HCT116 (cell line): ENCODE results near the gene MBTPS2. TPM values are rescaled to one million over a fixed set of nuclear protein-coding genes. Genes with fewer than 3 reads are reported as not detected.

Experiments
- ATAC-seq: fragments of 200-7000 bp; cut with Tn5 transposase; 2 replicates; pipeline ENCODE4 v1.9.1; 2020; ENCODE audit warnings: mild to moderate bottlenecking, moderate library complexity
- BruUV-seq: library from RNA; stranded (reverse); fragments of 400-500 nt; replicated peaks from 2 replicates; lab custom pipeline; 2021; lab: Mats Ljungman, UMichigan
- CTCF ChIA-PET: fragments of 300-600 bp; sonication (Branson Sonifier 250); formaldehyde crosslinking; loops from one replicate; lab custom pipeline; 2021; ENCODE audit warnings: antibody characterized with exemption; lab: Charles Lee
- POLR2A ChIA-PET: fragments of 300-600, 350-600 bp; sonication (Branson Sonifier 250); formaldehyde crosslinking; loops from one replicate; lab custom pipeline; 2021; ENCODE audit warnings: antibody characterized with exemption; lab: Charles Lee
- RAD21 ChIA-PET, 2 experiments: fragments of 300-600 bp; sonication (Branson Sonifier 250); formaldehyde crosslinking; loops; one replicate each; lab custom pipeline; 2023; ENCODE audit warnings: low total read pairs in 2 of 2; ENCODE audit not compliant: uncharacterized antibody in 2 of 2, unreplicated experiment in 2 of 2, low non-redundant PET in 1 of 2; lab: Charles Lee
- DNase-seq: peaks from one replicate; pipeline ENCODE4 v3.0.0-alpha.2; 2010; ENCODE audit warnings: low read depth, low spot score
- H2AFZ ChIP-seq: fragments of 200-600 bp; shearing (Covaris generic), sonication (generic); 2 replicates; pipeline ENCODE4 v1.6.1; 2017; ENCODE audit warnings: low read depth, mixed run types, mixed read lengths, antibody characterized with exemption, low read length; ENCODE audit not compliant: poor library complexity, severe bottlenecking
- H3K27ac ChIP-seq: 2 replicates; pipeline ENCODE4 v1.5.1; 2012; ENCODE audit warnings: low read depth, low read length
- H3K27me3 ChIP-seq: fragments of 200-600 bp; sonication (generic); 2 replicates; pipeline ENCODE4 v1.6.1; 2016; ENCODE audit warnings: mixed run types, low read length, mixed read lengths; ENCODE audit not compliant: insufficient read depth
- H3K36me3 ChIP-seq, 2 experiments: fragments of 200-500 bp in 1 of 2; fragments of 200-600 bp in 1 of 2; sonication (Bioruptor generic) in 1 of 2; sonication (generic) in 1 of 2; 2 replicates each; pipeline versions ENCODE4 v1.5.1 to v1.6.1; 2014 to 2016; ENCODE audit warnings: low read length in 2 of 2, inconsistent platforms in 1 of 2, mixed read lengths in 1 of 2, mixed run types in 1 of 2; ENCODE audit not compliant: insufficient read depth in 2 of 2, control insufficient read depth in 1 of 2
- H3K4me1 ChIP-seq, 2 experiments: fragments of 200-600 bp in 1 of 2; sonication (generic) in 1 of 2; 2 replicates each; pipeline versions ENCODE4 v1.5.1 to v1.6.1; 2012 to 2017; ENCODE audit warnings: low read length in 2 of 2, inconsistent platforms in 1 of 2, mild to moderate bottlenecking in 1 of 2, mixed read lengths in 1 of 2, mixed run types in 1 of 2, moderate library complexity in 1 of 2; ENCODE audit not compliant: insufficient read depth in 2 of 2, control insufficient read depth in 1 of 2
- H3K4me2 ChIP-seq: fragments of 200-600 bp; sonication (generic); 2 replicates; pipeline ENCODE4 v1.6.1; 2017; ENCODE audit warnings: mixed run types, low read length, mixed read lengths
- H3K4me3 ChIP-seq, 2 experiments: fragments of 200-600 bp in 1 of 2; sonication (generic) in 1 of 2; replicated peaks in 1 of 2; 2 replicates each; pipeline ENCODE4 v1.5.1; 2011 to 2016; ENCODE audit warnings: low read length in 2 of 2, control low read depth in 1 of 2, low read depth in 1 of 2, mild to moderate bottlenecking in 1 of 2, mixed read lengths in 1 of 2, mixed run types in 1 of 2
- H3K79me2 ChIP-seq: fragments of 200-600 bp; sonication (generic); 2 replicates; pipeline ENCODE4 v1.6.1; 2017; ENCODE audit warnings: mild to moderate bottlenecking, mixed run types, low read length, moderate library complexity, mixed read lengths; ENCODE audit not compliant: insufficient read depth
- H3K9ac ChIP-seq: fragments of 200-600 bp; sonication (generic); 2 replicates; pipeline ENCODE4 v1.6.1; 2016; ENCODE audit warnings: low read length, mixed read lengths
- H3K9me2 ChIP-seq: fragments of 200-600 bp; sonication (generic), shearing (Covaris generic); 2 replicates; pipeline ENCODE4 v1.6.1; 2017; ENCODE audit warnings: mixed run types, mild to moderate bottlenecking, moderate library complexity; ENCODE audit not compliant: insufficient read depth
- H3K9me3 ChIP-seq, 2 experiments: fragments of 200-500 bp in 1 of 2; fragments of 200-600 bp in 1 of 2; sonication (Bioruptor generic) in 1 of 2; sonication (generic) in 1 of 2; 2 replicates each; pipeline ENCODE4 v1.6.1; 2014 to 2017; ENCODE audit warnings: low read length in 2 of 2, mixed read lengths in 2 of 2, inconsistent platforms in 1 of 2, low read depth in 1 of 2, mild to moderate bottlenecking in 1 of 2, mixed run types in 1 of 2, moderate library complexity in 1 of 2; ENCODE audit not compliant: control insufficient read depth in 1 of 2, insufficient read depth in 1 of 2
- H4K20me1 ChIP-seq: fragments of 200-600 bp; sonication (generic), shearing (Covaris generic); 2 replicates; pipeline ENCODE4 v1.6.1; 2017; ENCODE audit warnings: mixed run types, mild to moderate bottlenecking, moderate library complexity; ENCODE audit not compliant: insufficient read depth
- CBX3 ChIP-seq: IDR thresholded peaks from 2 replicates; pipeline ENCODE4 v1.6.1; 2012; ENCODE audit warnings: low read depth
- CEBPB ChIP-seq: IDR thresholded peaks from 2 replicates; pipeline ENCODE4 v1.6.1; 2012; ENCODE audit warnings: low read depth
- EGR1 ChIP-seq: IDR thresholded peaks from 2 replicates; pipeline ENCODE4 v1.6.1; 2012; ENCODE audit warnings: low read depth
- ELF1 ChIP-seq: IDR thresholded peaks from 2 replicates; pipeline ENCODE4 v1.6.1; 2012; ENCODE audit warnings: low read depth, borderline replicate concordance
- EZH2 ChIP-seq: fragments of 200-600 bp; sonication (generic); IDR thresholded peaks from 2 replicates; pipeline ENCODE4 v1.6.1; 2017; ENCODE audit warnings: antibody characterized with exemption, mixed run types
- FOSL1 ChIP-seq: IDR thresholded peaks from 2 replicates; pipeline ENCODE4 v1.6.1; 2012; ENCODE audit warnings: low read depth
- JUND ChIP-seq: IDR thresholded peaks from 2 replicates; pipeline ENCODE4 v1.6.1; 2012
- POLR2A ChIP-seq: IDR thresholded peaks from 2 replicates; pipeline ENCODE4 v1.7.0; 2011; ENCODE audit warnings: borderline replicate concordance; ENCODE audit not compliant: insufficient read depth, insufficient read length; ENCODE audit errors: extremely low read depth
- POLR2AphosphoS5 ChIP-seq: IDR thresholded peaks from 2 replicates; pipeline ENCODE4 v1.6.1; 2011; ENCODE audit warnings: mild to moderate bottlenecking, low read depth, low read length, moderate library complexity
- RAD21 ChIP-seq: IDR thresholded peaks from 2 replicates; pipeline ENCODE4 v1.6.1; 2012; ENCODE audit warnings: low read depth, mild to moderate bottlenecking
- SP1 ChIP-seq: IDR thresholded peaks from 2 replicates; pipeline ENCODE4 v1.6.1; 2012; ENCODE audit warnings: low read depth
- YY1 ChIP-seq: IDR thresholded peaks from 2 replicates; pipeline ENCODE4 v1.6.1; 2011; ENCODE audit warnings: low read length, low read depth, moderate library complexity, mild to moderate bottlenecking; ENCODE audit not compliant: insufficient replicate concordance; ENCODE audit errors: extremely low read depth
- intact Hi-C: fragments of 100-400 bp; cut with micrococcal nuclease; formaldehyde crosslinking; loops from 2 replicates; pipeline ENCODE4 v1.10.0; 2022
- total RNA-seq: library from RNA; stranded (reverse); gene quantifications from one replicate; pipeline ENCODE4 v1.2.1, GENCODE V29; 2021; ENCODE audit not compliant: unreplicated experiment
- TF ChIP-seq, protein P1 (sequence below): IDR thresholded peaks from 2 replicates; pipeline ENCODE4 v1.6.1; 2012
- TF ChIP-seq, protein P2 (sequence below), 3 experiments: fragments of 200-600 bp in 1 of 3; sonication (generic) in 1 of 3; IDR thresholded peaks in 2 of 3; conservative IDR thresholded peaks in 1 of 3; 2 replicates each; pipeline ENCODE4 v1.5.1; 2012 to 2017; ENCODE audit warnings: low read depth in 2 of 3, low read length in 2 of 3, antibody characterized with exemption in 1 of 3, borderline replicate concordance in 1 of 3, control low read depth in 1 of 3, mild to moderate bottlenecking in 1 of 3, mixed read lengths in 1 of 3, mixed run types in 1 of 3, moderate library complexity in 1 of 3; ENCODE audit not compliant: insufficient read depth in 1 of 3
- TF ChIP-seq, protein P3 (sequence below): IDR thresholded peaks from 2 replicates; pipeline ENCODE4 v1.6.1; 2012
- TF ChIP-seq, protein P4 (sequence below): IDR thresholded peaks from 2 replicates; pipeline ENCODE4 v1.6.1; 2011; ENCODE audit warnings: mild to moderate bottlenecking, low read length, moderate library complexity; ENCODE audit not compliant: insufficient replicate concordance; ENCODE audit errors: extremely low read depth

MBTPS2 gene
- total RNA-seq, 1 experiment from 2014 or later, result 16.9 TPM

DNA sequence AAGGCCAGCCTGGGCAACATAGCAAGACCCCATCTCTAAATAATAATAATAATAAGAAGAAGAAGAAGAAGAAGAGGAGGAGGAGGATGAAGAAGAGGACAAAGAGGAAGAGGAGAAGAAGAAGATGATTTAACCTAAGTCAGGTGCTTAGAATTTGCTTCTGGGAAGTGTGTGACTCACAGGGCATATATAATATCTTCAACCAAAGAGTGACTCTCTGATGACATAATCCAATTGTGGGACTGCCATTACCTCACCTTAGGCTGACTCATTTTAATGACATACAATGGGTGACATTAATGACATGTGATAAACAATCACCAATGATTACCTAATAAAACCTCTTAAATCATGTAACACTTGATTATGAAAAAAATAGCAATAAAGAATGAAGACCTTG lies 32.7 kb upstream of the MBTPS2 start:
- no TSS peak for BruUV-seq
- ATAC-seq, result no peak
- POLR2A ChIA-PET, result no interaction called here

DNA sequence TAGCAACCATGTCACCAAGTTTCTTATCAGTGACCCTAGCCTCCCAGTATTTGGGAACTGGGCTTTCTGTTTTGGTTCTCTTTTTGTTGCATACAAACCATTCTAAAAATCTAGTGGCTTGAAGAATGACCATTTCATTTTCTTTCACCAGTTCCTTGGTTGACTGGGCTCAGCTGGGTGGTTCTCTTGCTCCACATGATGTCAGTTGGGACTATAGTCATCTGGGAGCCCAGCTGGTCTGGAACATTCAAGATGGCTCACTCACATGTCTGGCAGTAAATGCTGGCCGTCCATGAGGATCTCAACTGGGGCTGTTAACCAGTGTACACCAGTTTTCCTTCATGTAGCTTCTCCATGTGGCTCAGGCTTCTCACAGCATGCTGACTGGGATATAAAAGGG lies 27.6 kb upstream of the MBTPS2 start:
- DNase-seq, result no peak
- CTCF ChIA-PET, result no interaction called here
- TF ChIP-seq, protein P1, sequence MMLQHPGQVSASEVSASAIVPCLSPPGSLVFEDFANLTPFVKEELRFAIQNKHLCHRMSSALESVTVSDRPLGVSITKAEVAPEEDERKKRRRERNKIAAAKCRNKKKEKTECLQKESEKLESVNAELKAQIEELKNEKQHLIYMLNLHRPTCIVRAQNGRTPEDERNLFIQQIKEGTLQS, result no peak
- TF ChIP-seq EGR1 (no peak), JUND (no peak), CEBPB (no peak), POLR2AphosphoS5 (no peak), EZH2 (no peak), YY1 (no peak), ELF1 (no peak), FOSL1 (no peak), CBX3 (no peak), RAD21 (no peak)
- TF ChIP-seq, protein P2, sequence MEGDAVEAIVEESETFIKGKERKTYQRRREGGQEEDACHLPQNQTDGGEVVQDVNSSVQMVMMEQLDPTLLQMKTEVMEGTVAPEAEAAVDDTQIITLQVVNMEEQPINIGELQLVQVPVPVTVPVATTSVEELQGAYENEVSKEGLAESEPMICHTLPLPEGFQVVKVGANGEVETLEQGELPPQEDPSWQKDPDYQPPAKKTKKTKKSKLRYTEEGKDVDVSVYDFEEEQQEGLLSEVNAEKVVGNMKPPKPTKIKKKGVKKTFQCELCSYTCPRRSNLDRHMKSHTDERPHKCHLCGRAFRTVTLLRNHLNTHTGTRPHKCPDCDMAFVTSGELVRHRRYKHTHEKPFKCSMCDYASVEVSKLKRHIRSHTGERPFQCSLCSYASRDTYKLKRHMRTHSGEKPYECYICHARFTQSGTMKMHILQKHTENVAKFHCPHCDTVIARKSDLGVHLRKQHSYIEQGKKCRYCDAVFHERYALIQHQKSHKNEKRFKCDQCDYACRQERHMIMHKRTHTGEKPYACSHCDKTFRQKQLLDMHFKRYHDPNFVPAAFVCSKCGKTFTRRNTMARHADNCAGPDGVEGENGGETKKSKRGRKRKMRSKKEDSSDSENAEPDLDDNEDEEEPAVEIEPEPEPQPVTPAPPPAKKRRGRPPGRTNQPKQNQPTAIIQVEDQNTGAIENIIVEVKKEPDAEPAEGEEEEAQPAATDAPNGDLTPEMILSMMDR (IDR thresholded peaks at IDR 0.05 in 2 of 3, conservative IDR thresholded peaks at IDR 0.05 in 1 of 3; ENCODE audit: borderline replicate concordance in 1 of 3, insufficient read depth in 1 of 3, low read depth in 2 of 3, low read length in 2 of 3), result no peak

More for the DNA sequence above, 32.7 kb upstream of the MBTPS2 start:
- Histone ChIP-seq H3K9me2 (no peaks in the 10 kb centered on the region), H4K20me1 (no peaks in the 10 kb centered on the region), H3K4me3 (no peak overlapping the region), H3K79me2 (no peaks in the 10 kb centered on the region), H3K4me2 (no peak overlapping the region), H3K27ac (no peak overlapping the region), H3K9me3 (no peaks in the 10 kb centered on the region), H2AFZ (no peak overlapping the region), H3K27me3 (no peaks in the 10 kb centered on the region), H3K4me1 (peaks cover 6 to 7% of the 10 kb centered on the region in 2 experiments), H3K9ac (no peak overlapping the region), H3K36me3 (no peaks in the 10 kb centered on the region)
- intact Hi-C loops, result no loop called here
- TF ChIP-seq, protein P3, sequence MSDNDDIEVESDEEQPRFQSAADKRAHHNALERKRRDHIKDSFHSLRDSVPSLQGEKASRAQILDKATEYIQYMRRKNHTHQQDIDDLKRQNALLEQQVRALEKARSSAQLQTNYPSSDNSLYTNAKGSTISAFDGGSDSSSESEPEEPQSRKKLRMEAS, result no peak
- no peak for TF ChIP-seq POLR2A
- TF ChIP-seq, protein P1, result no peak
- no peak for TF ChIP-seq SP1
- TF ChIP-seq JUND, result no peak
- no peak for TF ChIP-seq CEBPB
- TF ChIP-seq, protein P4, sequence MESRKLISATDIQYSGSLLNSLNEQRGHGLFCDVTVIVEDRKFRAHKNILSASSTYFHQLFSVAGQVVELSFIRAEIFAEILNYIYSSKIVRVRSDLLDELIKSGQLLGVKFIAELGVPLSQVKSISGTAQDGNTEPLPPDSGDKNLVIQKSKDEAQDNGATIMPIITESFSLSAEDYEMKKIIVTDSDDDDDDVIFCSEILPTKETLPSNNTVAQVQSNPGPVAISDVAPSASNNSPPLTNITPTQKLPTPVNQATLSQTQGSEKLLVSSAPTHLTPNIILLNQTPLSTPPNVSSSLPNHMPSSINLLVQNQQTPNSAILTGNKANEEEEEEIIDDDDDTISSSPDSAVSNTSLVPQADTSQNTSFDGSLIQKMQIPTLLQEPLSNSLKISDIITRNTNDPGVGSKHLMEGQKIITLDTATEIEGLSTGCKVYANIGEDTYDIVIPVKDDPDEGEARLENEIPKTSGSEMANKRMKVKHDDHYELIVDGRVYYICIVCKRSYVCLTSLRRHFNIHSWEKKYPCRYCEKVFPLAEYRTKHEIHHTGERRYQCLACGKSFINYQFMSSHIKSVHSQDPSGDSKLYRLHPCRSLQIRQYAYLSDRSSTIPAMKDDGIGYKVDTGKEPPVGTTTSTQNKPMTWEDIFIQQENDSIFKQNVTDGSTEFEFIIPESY, result no peak
- no peak for TF ChIP-seq FOSL1
- TF ChIP-seq EGR1, result no peak
- CTCF ChIA-PET, result no interaction called here
- DNase-seq, result no peak
- RAD21 ChIA-PET, result no interaction called here

More for the DNA sequence above, 27.6 kb upstream of the MBTPS2 start:
- no peak overlapping the region for H3K4me2 ChIP-seq
- no TSS peak for BruUV-seq
- H2AFZ ChIP-seq, result no peak overlapping the region
- H3K4me3 ChIP-seq, result no peak overlapping the region
- POLR2A ChIA-PET, result no interaction called here
- no peaks in the 10 kb centered on the region for H3K9me3 ChIP-seq
- H4K20me1 ChIP-seq, result no peaks in the 10 kb centered on the region
- H3K9me2 ChIP-seq, result no peaks in the 10 kb centered on the region
- intact Hi-C loops, result no loop called here
- H3K27ac ChIP-seq, result no peak overlapping the region
- no peak for ATAC-seq
- RAD21 ChIA-PET, result no interaction called here
- H3K79me2 ChIP-seq, result no peaks in the 10 kb centered on the region
- H3K4me1 ChIP-seq, result no peaks in the 10 kb centered on the region
- no peaks in the 10 kb centered on the region for H3K36me3 ChIP-seq
- H3K27me3 ChIP-seq, result no peaks in the 10 kb centered on the region
- no peak overlapping the region for H3K9ac ChIP-seq
